Sigmoid colon (tissue), 7 donors: ENCODE results near the gene GGT6. TPM values are rescaled to one million over a fixed set of nuclear protein-coding genes. Genes with fewer than 3 reads are reported as not detected.

ENCODE experiments used
- DNase-seq: peaks from one replicate; pipeline ENCODE4 v3.0.0-alpha.2; 2019
- H3K27ac ChIP-seq, 4 donors: fragments of 200-600 bp; sonication (generic); one replicate each; pipeline ENCODE4 v1.5.1; 2016 to 2019; ENCODE audit warnings: mild to moderate bottlenecking in 1 of 4
- H3K27me3 ChIP-seq, 3 donors: fragments of 200-600 bp; sonication (generic); one replicate each; pipeline ENCODE4 v1.5.1; 2019; ENCODE audit warnings: mild to moderate bottlenecking in 1 of 3
- H3K36me3 ChIP-seq, 4 donors: fragments of 200-600 bp; sonication (generic); one replicate each; pipeline ENCODE4 v1.5.1; 2016 to 2019
- H3K4me1 ChIP-seq, 4 donors: fragments of 200-600 bp; sonication (generic); one replicate each; pipeline ENCODE4 v1.5.1; 2017 to 2019
- H3K4me3 ChIP-seq, 4 donors: fragments of 200-600 bp; sonication (generic); one replicate each; pipeline ENCODE4 v1.5.1; 2017 to 2019; ENCODE audit warnings: mild to moderate bottlenecking in 2 of 4, moderate library complexity in 1 of 4
- H3K9me3 ChIP-seq, 4 donors: fragments of 200-600 bp in 3 of 4; sonication (generic) in 3 of 4; one replicate each; pipeline versions ENCODE4 v1.5.1 to v1.6.1; 2013 to 2019
- EP300 ChIP-seq, 4 donors: sonication (generic); formaldehyde crosslinking; IDR thresholded peaks; one replicate each; pipeline ENCODE4 v1.6.1; 2017; ENCODE audit warnings: antibody characterized with exemption in 4 of 4
- POLR2A ChIP-seq, 2 donors: fragments of 450-650 bp; IDR thresholded peaks; one replicate each; pipeline ENCODE4 v1.6.1; 2016; ENCODE audit warnings: antibody characterized with exemption in 2 of 2, mild to moderate bottlenecking in 2 of 2, moderate library complexity in 2 of 2
- POLR2AphosphoS5 ChIP-seq, 4 donors: sonication (generic); formaldehyde crosslinking; IDR thresholded peaks; one replicate each; pipeline ENCODE4 v1.6.1; 2017; ENCODE audit warnings: antibody characterized with exemption in 4 of 4
- WGBS, 2 donors: extraction: QIAGEN DNeasy Blood & Tissue Kit; methylation state at CpG; one replicate each; pipeline ENCODE4 v1.1.7; 2013; 5-methylcytosine and 5-hydroxymethylcytosine counted together
- intact Hi-C: fragments of 100-400 bp; cut with DNase I; formaldehyde crosslinking; loops from one replicate; pipeline ENCODE4 v1.15.1; 2023
- polyA plus RNA-seq, 3 donors: library from polyadenylated mRNA; stranded (reverse); fragments of 200-250 nt; gene quantifications; one replicate each; pipeline ENCODE4 v1.2.3, GENCODE V29; 2013
- total RNA-seq, 4 donors: library from RNA; depleted of rRNA; stranded (reverse); fragments of >200 nt; gene quantifications; one replicate each; pipeline ENCODE4 v1.1.0, GENCODE V29; 2016
- TF ChIP-seq, protein P1 (sequence below), 4 experiments: fragments of 450-650 bp in 3 of 4; fragments of 200-600 bp in 1 of 4; IDR thresholded peaks; one replicate each; pipeline ENCODE4 v1.5.1; 2016 to 2019; ENCODE audit warnings: antibody characterized with exemption in 4 of 4, mild to moderate bottlenecking in 3 of 4, moderate library complexity in 2 of 4
- donor health status: healthy with polysubstance abuse.
- donor health status: Bipolar disorder and iron deficiency.
- donor health status: healthy.

Gene GGT6
- total and polyA plus RNA-seq, 7 donors = 0.71 to 94.4 (median 22.2) TPM; not detected in 2

DNA sequence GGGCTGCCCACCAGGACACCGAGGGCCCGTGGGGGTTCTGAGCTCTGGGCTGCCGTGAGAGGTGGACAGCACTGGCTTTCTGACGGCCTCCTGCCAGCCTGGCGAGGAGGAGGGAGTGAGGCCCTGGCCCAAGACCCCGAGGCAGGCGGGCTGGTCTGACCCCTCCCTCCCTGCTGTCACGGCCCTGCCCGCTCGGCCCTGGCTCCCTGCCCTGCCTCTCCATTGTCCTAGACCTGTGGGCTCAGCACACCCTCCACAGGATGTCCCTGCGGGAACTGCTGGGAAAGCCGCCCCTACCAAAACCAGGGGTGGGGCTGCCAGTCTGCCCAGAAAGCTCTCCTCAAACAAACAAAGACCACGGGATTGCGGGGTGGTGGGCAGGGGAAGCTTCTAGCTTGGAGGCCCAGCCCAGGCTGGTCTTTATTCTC is 41.0 kb downstream of the GGT6 start:
- peak overlapping the region; percentile 50 to 76 (median 53) for H3K27ac ChIP-seq
- intact Hi-C loops = no loop called here
- no peaks in the 10 kb centered on the region for H3K36me3 ChIP-seq
- WGBS, 2 donors = 68 to 78% methylated on average over 14 of the region's 14 CpGs
- no peak overlapping the region for H3K4me3 ChIP-seq
- H3K4me1 ChIP-seq = peaks cover 0 to 12% (median 7%) of the 10 kb centered on the region in 4 donors
- no peaks in the 10 kb centered on the region for H3K9me3 ChIP-seq
- TF ChIP-seq POLR2A (IDR thresholded peaks at IDR 0.05) (no peak), POLR2AphosphoS5 (IDR thresholded peaks at IDR 0.05) (no peak), EP300 (IDR thresholded peaks at IDR 0.05) (no peak)
- TF ChIP-seq, protein P1, sequence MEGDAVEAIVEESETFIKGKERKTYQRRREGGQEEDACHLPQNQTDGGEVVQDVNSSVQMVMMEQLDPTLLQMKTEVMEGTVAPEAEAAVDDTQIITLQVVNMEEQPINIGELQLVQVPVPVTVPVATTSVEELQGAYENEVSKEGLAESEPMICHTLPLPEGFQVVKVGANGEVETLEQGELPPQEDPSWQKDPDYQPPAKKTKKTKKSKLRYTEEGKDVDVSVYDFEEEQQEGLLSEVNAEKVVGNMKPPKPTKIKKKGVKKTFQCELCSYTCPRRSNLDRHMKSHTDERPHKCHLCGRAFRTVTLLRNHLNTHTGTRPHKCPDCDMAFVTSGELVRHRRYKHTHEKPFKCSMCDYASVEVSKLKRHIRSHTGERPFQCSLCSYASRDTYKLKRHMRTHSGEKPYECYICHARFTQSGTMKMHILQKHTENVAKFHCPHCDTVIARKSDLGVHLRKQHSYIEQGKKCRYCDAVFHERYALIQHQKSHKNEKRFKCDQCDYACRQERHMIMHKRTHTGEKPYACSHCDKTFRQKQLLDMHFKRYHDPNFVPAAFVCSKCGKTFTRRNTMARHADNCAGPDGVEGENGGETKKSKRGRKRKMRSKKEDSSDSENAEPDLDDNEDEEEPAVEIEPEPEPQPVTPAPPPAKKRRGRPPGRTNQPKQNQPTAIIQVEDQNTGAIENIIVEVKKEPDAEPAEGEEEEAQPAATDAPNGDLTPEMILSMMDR (IDR thresholded peaks at IDR 0.05) = no peak
- peak; percentile 63 for DNase-seq
- H3K27me3 ChIP-seq = no peaks in the 10 kb centered on the region

GRCh38 chr17:4518901-4519300 is 41.5 kb downstream of the GGT6 start:
- intact Hi-C loops = no loop called here
- Histone ChIP-seq H3K9me3 (no peaks in the 10 kb centered on the region), H3K36me3 (no peaks in the 10 kb centered on the region), H3K4me1 (peaks cover 0 to 12% (median 7%) of the 10 kb centered on the region in 4 donors), H3K4me3 (no peak overlapping the region), H3K27me3 (no peaks in the 10 kb centered on the region), H3K27ac (peak overlapping the region; percentile 47 to 76 (median 51))
- DNase-seq = peak; percentile 47
- 87 to 91% methylated on average over 10 of the region's 10 CpGs for WGBS, 2 donors
- no peak for TF ChIP-seq POLR2AphosphoS5 (IDR thresholded peaks at IDR 0.05)
- TF ChIP-seq, protein P1 (IDR thresholded peaks at IDR 0.05) = no peak
- no peak for TF ChIP-seq POLR2A (IDR thresholded peaks at IDR 0.05)
- no peak for TF ChIP-seq EP300 (IDR thresholded peaks at IDR 0.05)

GRCh38 chr17:4516735-4517134 is 43.6 kb downstream of the GGT6 start:
- intact Hi-C loops = no loop called here
- Histone ChIP-seq H3K36me3 (no peaks in the 10 kb centered on the region), H3K27ac (peak overlapping the region in 1 of 4 donors; percentile 46), H3K4me3 (no peak overlapping the region), H3K4me1 (peaks cover 0 to 11% (median 6%) of the 10 kb centered on the region in 4 donors), H3K9me3 (no peaks in the 10 kb centered on the region), H3K27me3 (no peaks in the 10 kb centered on the region)
- no peak for TF ChIP-seq POLR2AphosphoS5 (IDR thresholded peaks at IDR 0.05)
- no peak for TF ChIP-seq EP300 (IDR thresholded peaks at IDR 0.05)
- no peak for TF ChIP-seq POLR2A (IDR thresholded peaks at IDR 0.05)
- TF ChIP-seq, protein P1 (IDR thresholded peaks at IDR 0.05) = no peak
- DNase-seq = no peak
- WGBS, 2 donors = 77 to 82% methylated on average over 11 of the region's 11 CpGs

DNA sequence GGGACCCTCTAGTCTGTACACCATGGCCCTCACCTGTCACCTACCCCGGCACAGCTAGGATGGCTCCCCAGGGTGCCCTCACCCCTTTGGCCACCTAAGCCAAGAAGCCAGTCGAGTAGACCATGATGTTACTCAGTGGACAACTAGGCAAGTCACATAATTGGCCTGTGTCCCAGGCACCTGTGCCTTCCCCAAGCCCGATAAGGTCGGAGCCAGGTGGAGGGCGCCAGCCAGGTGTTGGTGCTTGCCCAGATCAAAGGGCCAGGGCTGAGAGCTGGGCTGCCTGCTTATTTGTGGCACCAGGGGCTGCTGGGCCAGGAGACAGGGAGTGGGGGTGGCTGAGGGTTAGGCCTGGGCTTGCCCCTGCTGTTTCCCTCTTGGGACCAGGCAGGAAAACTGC is 44.9 kb downstream of the GGT6 start:
- intact Hi-C loops = no loop called here
- H3K27me3 ChIP-seq = no peaks in the 10 kb centered on the region
- no peaks in the 10 kb centered on the region for H3K36me3 ChIP-seq
- WGBS, 2 donors = 33 to 76% methylated on average over 5 of the region's 5 CpGs
- peaks cover 0 to 4% (median 2%) of the 10 kb centered on the region in 4 donors for H3K4me1 ChIP-seq
- H3K4me3 ChIP-seq = no peak overlapping the region
- TF ChIP-seq, protein P1 (IDR thresholded peaks at IDR 0.05) = no peak
- TF ChIP-seq POLR2AphosphoS5 (IDR thresholded peaks at IDR 0.05) (no peak), POLR2A (IDR thresholded peaks at IDR 0.05) (no peak), EP300 (IDR thresholded peaks at IDR 0.05) (no peak)
- no peaks in the 10 kb centered on the region for H3K9me3 ChIP-seq
- peak; percentile 59 for DNase-seq
- no peak overlapping the region for H3K27ac ChIP-seq

DNA sequence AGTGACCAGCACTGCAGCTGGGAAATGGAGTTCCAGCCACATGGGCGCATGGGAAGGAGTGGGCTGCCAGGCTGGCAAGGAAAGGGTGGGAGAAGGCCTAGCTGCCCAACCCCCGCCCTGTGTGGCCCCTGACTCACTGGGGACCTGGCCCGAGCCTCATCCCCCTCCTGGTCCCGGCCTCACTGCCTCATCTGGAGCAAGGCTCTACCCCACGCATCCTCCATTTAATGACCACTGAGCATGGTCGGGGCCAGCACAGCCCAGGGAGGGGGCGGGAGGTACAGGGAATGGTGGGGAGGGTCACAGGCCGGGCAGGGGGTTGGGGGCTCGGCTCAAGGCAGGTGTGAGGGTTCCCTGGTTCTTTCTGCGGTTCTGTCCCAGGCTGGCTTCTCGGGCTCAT is 45.6 kb downstream of the GGT6 start:
- peak overlapping the region in 1 of 4 donors; percentile 38 for H3K27ac ChIP-seq
- H3K4me3 ChIP-seq = no peak overlapping the region
- H3K27me3 ChIP-seq = no peaks in the 10 kb centered on the region
- no peaks in the 10 kb centered on the region for H3K36me3 ChIP-seq
- 89 to 92% methylated on average over 11 of the region's 11 CpGs for WGBS, 2 donors
- DNase-seq = peak; percentile 63
- H3K4me1 ChIP-seq = peaks cover 0 to 2% (median 0%) of the 10 kb centered on the region in 4 donors
- no peaks in the 10 kb centered on the region for H3K9me3 ChIP-seq
- intact Hi-C loops = no loop called here
- no peak for TF ChIP-seq POLR2A (IDR thresholded peaks at IDR 0.05)
- TF ChIP-seq, protein P1 (IDR thresholded peaks at IDR 0.05) = no peak
- no peak for TF ChIP-seq POLR2AphosphoS5 (IDR thresholded peaks at IDR 0.05)
- TF ChIP-seq EP300 (IDR thresholded peaks at IDR 0.05) = no peak
